ENCODE measurements around the gene MIDN. TPM values are rescaled to one million over a fixed set of nuclear protein-coding genes. Genes with fewer than 3 reads are reported as not detected.
"Not testable (repeated sequence)": the region's sequence is repeated elsewhere in the genome, so short reads cannot be mapped to it uniquely, and the experiment has no call there.

The MIDN gene
- total RNA-seq, 2 donors from 2014 or later: 80.1 to 124 TPM

DNA sequence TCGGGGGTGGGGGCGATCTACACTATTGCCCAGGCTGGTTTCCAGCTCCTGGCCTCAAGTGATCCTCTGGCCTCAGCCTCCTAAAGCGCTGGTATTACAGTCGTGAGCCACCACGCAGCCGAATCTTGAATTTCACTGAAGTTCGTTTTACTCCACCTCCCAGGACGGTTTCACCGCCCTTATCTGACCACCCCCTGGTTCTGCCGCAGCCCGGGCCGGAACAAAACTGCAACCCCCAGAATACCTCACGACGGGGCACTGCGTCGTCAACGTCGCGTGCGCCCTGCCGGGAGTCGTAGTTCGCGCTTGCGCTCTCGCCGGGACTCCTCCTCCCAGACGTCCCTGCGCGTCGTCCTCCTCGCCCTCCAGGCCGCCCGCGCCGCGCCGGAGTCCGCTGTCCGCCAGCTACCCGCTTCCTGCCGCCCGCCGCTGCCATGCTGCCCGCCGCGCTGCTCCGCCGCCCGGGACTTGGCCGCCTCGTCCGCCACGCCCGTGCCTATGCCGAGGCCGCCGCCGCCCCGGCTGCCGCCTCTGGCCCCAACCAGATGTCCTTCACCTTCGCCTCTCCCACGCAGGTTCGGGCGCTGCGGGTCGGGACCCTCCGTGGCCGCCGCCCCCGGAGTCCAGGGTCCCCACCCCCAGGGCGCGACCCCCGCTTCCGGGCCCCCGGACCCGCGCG lies 6.8 kb upstream of the MIDN start, which contains the start of gene ATP5F1D:
Gene ATP5F1D, plus strand, starts transcription at position 335 of the 679 bp plus-strand sequence. Its CDS starts 100 bp downstream, at position 435.
- Histone ChIP-seq H3K9me3 (no peaks in the 10 kb centered on the region), H3K4me3 (peak within 1 kb of the TSS; percentile 94), H3K27ac (peak within 1 kb of the TSS; percentile 84 to 88), H3K36me3 (no peaks in the 10 kb centered on the region), H3K27me3 (replicated peaks; ENCODE audit: insufficient read depth) (no peaks in the 10 kb centered on the region), H3K4me1 (ENCODE audit: control insufficient read depth in 1 of 2, low read depth in 2 of 2) (peaks cover 56 to 79% of the 10 kb centered on the region in 2 donors)
- DNase-seq (ENCODE audit: low spot score): no peak
- no peak for ATAC-seq (ENCODE audit: insufficient number of reproducible peaks, low FRiP score, low read depth)
- TF ChIP-seq, protein P1, sequence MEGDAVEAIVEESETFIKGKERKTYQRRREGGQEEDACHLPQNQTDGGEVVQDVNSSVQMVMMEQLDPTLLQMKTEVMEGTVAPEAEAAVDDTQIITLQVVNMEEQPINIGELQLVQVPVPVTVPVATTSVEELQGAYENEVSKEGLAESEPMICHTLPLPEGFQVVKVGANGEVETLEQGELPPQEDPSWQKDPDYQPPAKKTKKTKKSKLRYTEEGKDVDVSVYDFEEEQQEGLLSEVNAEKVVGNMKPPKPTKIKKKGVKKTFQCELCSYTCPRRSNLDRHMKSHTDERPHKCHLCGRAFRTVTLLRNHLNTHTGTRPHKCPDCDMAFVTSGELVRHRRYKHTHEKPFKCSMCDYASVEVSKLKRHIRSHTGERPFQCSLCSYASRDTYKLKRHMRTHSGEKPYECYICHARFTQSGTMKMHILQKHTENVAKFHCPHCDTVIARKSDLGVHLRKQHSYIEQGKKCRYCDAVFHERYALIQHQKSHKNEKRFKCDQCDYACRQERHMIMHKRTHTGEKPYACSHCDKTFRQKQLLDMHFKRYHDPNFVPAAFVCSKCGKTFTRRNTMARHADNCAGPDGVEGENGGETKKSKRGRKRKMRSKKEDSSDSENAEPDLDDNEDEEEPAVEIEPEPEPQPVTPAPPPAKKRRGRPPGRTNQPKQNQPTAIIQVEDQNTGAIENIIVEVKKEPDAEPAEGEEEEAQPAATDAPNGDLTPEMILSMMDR (IDR thresholded peaks at IDR 0.05): no peak

DNA sequence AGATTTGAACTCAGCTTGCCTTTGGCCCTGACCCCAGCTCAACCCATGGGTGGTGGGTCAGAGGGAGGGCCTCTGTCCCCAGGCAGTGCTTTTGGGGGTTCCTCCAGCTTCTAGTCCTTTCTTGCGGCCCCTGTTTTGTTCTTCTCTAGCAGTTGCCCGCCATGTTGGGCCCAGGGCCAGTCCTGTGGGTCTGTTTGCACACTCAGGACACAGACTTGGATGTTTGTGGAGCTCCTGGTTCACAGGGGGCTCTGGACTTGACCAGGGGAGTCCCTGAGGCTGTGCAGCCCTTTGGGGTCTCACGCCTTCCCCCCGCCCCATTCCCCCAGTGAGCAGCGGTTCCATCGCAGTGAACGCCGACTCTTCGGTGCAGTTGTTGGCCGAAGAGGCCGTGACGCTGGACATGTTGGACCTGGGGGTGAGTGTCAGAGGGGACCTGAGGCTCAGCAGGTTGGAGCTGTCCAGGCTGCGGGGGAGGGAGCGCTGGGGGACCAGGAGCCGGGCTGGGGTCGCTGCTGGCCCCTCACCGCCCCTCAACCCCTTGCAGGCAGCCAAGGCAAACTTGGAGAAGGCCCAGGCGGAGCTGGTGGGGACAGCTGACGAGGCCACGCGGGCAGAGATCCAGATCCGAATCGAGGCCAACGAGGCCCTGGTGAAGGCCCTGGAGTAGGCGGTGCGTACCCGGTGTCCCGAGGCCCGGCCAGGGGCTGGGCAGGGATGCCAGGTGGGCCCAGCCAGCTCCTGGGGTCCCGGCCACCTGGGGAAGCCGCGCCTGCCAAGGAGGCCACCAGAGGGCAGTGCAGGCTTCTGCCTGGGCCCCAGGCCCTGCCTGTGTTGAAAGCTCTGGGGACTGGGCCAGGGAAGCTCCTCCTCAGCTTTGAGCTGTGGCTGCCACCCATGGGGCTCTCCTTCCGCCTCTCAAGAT lies 4.4 kb upstream of the MIDN start:
- H3K36me3 ChIP-seq: no peaks in the 10 kb centered on the region
- H3K27ac ChIP-seq: peak overlapping the region; percentile 87 to 100
- H3K9me3 ChIP-seq: no peaks in the 10 kb centered on the region
- DNase-seq (ENCODE audit: low spot score) (no peak), ATAC-seq (ENCODE audit: insufficient number of reproducible peaks, low FRiP score, low read depth) (no peak)
- H3K4me1 ChIP-seq (ENCODE audit: control insufficient read depth in 1 of 2, low read depth in 2 of 2): peaks cover 49 to 75% of the 10 kb centered on the region in 2 donors
- no peaks in the 10 kb centered on the region for H3K27me3 ChIP-seq (replicated peaks; ENCODE audit: insufficient read depth)
- TF ChIP-seq, protein P1 (IDR thresholded peaks at IDR 0.05): peak; percentile 94
- H3K4me3 ChIP-seq: peak overlapping the region; percentile 60

DNA sequence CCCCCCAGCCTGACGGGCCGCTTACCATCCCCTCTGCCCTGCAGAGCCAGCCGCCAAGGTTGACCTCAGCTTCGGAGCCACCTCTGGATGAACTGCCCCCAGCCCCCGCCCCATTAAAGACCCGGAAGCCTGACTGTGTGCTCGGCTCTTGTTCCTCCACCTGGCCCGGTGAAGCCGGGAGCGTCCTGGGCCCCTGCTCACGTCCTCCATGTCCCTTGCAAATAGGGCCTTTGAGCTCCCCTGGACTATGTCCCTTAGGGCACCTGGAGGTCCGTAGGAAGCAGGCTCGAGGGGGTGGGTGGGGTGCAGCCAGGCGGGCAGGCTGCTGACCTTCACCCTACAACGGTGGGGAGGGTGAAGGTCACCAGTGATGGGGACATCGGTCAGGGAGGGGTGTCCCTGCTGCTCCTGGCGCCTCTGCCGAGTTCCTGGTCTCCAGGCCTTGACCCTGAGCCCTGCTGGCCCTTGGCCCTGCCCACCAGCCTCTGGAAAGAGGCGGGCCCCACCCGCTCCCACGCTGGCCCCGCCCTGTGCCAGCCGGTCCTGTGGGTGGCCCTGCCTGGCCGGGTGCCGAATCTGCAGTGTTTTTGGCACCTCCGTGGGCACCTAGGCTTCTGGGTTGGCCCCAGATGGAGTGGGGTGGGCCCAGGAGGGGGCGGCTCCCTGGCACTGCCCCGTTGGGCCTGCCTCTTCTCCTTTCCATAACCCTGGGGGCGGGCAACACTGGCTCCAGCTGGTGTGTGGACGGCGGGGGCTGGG lies 3.5 kb upstream of the MIDN start:
- Histone ChIP-seq H3K9me3 (no peaks in the 10 kb centered on the region), H3K4me3 (peak overlapping the region; percentile 60), H3K27me3 (replicated peaks; ENCODE audit: insufficient read depth) (no peaks in the 10 kb centered on the region), H3K4me1 (ENCODE audit: control insufficient read depth in 1 of 2, low read depth in 2 of 2) (peaks cover 47 to 73% of the 10 kb centered on the region in 2 donors), H3K27ac (peak overlapping the region; percentile 87 to 100), H3K36me3 (no peaks in the 10 kb centered on the region)
- DNase-seq (ENCODE audit: low spot score): no peak
- ATAC-seq (ENCODE audit: insufficient number of reproducible peaks, low FRiP score, low read depth): no peak
- TF ChIP-seq, protein P1 (IDR thresholded peaks at IDR 0.05): no peak

DNA sequence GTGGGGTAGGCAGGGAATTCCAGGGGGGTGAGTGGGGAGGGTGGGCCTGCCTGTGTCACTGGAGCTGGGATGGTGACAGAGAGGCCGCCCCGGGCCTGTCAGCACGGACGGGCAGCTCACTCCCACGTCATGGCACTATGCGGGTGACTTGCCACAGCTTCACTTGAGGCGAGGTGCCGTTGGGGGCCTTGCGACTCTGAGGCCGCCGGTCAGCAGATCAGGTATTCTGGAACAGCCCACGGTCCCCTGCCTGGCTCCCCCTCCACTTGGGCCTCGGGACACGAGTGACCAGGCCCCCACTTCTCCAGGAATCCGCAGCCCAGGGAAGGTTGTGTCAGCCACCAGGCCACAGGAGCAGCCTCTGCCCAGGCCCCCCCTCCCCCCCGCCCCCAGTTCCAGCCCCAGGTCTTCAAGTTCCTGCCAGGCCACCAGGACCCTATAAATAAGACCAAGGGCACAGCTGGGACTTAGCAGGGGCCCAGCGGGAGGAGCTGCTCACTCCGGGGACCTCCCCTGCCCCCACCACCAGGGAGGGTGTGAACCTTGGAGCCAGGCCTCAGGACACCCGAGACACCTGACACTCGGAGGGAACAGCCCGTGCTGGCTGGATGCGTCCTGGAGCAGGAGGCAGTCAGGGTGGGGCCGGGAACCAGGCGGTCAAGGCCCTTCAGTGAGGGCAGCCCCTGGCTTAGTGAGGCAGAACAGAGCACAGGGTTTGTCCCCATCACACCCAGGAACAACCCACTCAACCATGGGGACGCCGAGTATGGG lies 2.7 kb upstream of the MIDN start:
- ATAC-seq (ENCODE audit: insufficient number of reproducible peaks, low FRiP score, low read depth): no peak

DNA sequence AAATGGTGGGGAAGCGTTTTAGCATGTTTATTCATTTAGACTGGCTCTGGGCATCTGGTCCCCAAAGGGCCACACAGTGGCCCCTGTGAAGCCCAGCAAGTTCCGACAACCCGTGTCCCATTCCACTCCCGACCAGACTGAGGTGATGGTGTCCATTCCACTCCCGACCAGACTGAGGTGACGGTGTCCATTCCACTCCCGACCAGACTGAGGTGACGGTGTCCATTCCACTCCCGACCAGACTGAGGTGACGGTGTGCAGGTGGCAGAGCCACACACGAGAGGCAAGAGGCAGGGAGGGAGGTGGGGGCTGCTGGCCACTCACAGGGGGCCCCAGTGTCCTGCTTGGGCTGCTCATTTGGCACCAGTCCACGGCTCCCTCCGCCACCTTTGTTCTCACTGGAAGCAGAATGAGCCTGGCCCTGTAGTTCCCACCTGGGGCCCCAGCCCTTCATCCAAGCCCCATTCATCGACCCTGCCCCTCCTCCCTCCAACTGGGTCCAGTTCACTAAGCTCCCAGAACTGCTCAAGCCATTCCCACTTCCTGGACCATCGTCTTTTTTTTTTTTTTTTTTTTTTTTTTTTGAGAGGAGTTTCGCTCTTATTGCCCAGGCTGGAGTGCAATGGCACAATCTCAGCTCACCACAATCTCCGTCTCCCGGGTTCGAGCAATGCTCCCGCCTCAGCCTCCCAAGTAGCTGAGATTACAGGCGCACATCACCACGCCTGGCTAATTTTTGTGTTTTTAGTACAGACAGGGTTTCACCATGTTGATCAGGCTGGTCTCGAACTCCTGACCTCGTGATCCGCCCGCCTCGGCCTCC lies 1.9 kb upstream of the MIDN start:
- DNase-seq (ENCODE audit: low spot score); H3K27me3 ChIP-seq (replicated peaks; ENCODE audit: insufficient read depth); ATAC-seq (ENCODE audit: insufficient number of reproducible peaks, low FRiP score, low read depth); H3K4me3 ChIP-seq; H3K36me3 ChIP-seq; H3K9me3 ChIP-seq: not testable (repeated sequence)
- H3K27ac ChIP-seq: peak overlapping the region; percentile 87 to 100
- H3K4me1 ChIP-seq (ENCODE audit: control insufficient read depth in 1 of 2, low read depth in 2 of 2): peaks cover 35 to 59% of the 10 kb centered on the region in 2 donors

More for the DNA sequence above, 2.7 kb upstream of the MIDN start:
- Histone ChIP-seq H3K27ac (peak overlapping the region; percentile 87 to 100), H3K4me3 (peak overlapping the region; percentile 60), H3K36me3 (no peaks in the 10 kb centered on the region), H3K27me3 (replicated peaks; ENCODE audit: insufficient read depth) (no peaks in the 10 kb centered on the region), H3K4me1 (ENCODE audit: control insufficient read depth in 1 of 2, low read depth in 2 of 2) (peaks cover 41 to 65% of the 10 kb centered on the region in 2 donors), H3K9me3 (no peaks in the 10 kb centered on the region)
- TF ChIP-seq, protein P1 (IDR thresholded peaks at IDR 0.05): no peak
- DNase-seq (ENCODE audit: low spot score): no peak

Data from thoracic aorta (tissue), 2 donors.